GM23338 (cell line): Measurements from ENCODE around the gene ANKK1. TPM values are rescaled to one million over a fixed set of nuclear protein-coding genes. Genes with fewer than 3 reads are reported as not detected.

Source experiments
- ATAC-seq: fragments of 200-7000 bp; cut with Tn5 transposase; 3 replicates; pipeline ENCODE4 v1.9.1; 2020
- DNase-seq: peaks from one replicate; pipeline ENCODE4 v3.0.0-alpha.2; 2015; ENCODE audit warnings: low spot score
- H2AFZ ChIP-seq: fragments of 200-600 bp; sonication (generic); 2 replicates; pipeline ENCODE4 v1.8.0; 2016; ENCODE audit warnings: antibody characterized with exemption, mild to moderate bottlenecking, moderate library complexity
- H3F3A ChIP-seq: fragments of 200-600 bp; sonication (generic); replicated peaks from 2 replicates; pipeline ENCODE4 v1.8.0; 2017; ENCODE audit warnings: antibody characterized with exemption, mixed run types, low read depth
- H3K27ac ChIP-seq: fragments of 200-600 bp; sonication (generic); 2 replicates; pipeline ENCODE4 v1.6.1; 2016; ENCODE audit warnings: low read depth
- H3K27me3 ChIP-seq: fragments of 200-600 bp; sonication (generic); 2 replicates; pipeline ENCODE4 v1.8.0; 2016; ENCODE audit warnings: mild to moderate bottlenecking, mixed run types, moderate library complexity; ENCODE audit not compliant: insufficient read depth
- H3K36me3 ChIP-seq: fragments of 200-600 bp; sonication (generic); 2 replicates; pipeline ENCODE4 v1.8.0; 2016; ENCODE audit warnings: mild to moderate bottlenecking; ENCODE audit not compliant: insufficient read depth
- H3K4me1 ChIP-seq: fragments of 200-600 bp; sonication (generic); 2 replicates; pipeline ENCODE4 v1.8.0; 2016; ENCODE audit warnings: mild to moderate bottlenecking, moderate library complexity; ENCODE audit not compliant: insufficient read depth
- H3K4me2 ChIP-seq: fragments of 200-600 bp; sonication (generic); 2 replicates; pipeline ENCODE4 v1.7.1; 2017; ENCODE audit warnings: mixed run types
- H3K4me3 ChIP-seq: fragments of 200-600 bp; sonication (generic); 2 replicates; pipeline ENCODE4 v1.6.1; 2016; ENCODE audit warnings: mixed run types
- H3K79me2 ChIP-seq: fragments of 200-600 bp; sonication (generic); replicated peaks from 2 replicates; pipeline ENCODE4 v1.8.0; 2017; ENCODE audit warnings: mild to moderate bottlenecking; ENCODE audit not compliant: insufficient read depth
- H3K9me2 ChIP-seq: fragments of 200-600 bp; sonication (generic); 2 replicates; pipeline ENCODE4 v1.8.0; 2017; ENCODE audit not compliant: insufficient read depth
- H4K20me1 ChIP-seq: fragments of 200-600 bp; sonication (generic); replicated peaks from 2 replicates; pipeline ENCODE4 v1.8.0; 2017; ENCODE audit warnings: mild to moderate bottlenecking; ENCODE audit not compliant: insufficient read depth
- H3K27ac Mint-ChIP-seq: 2 replicates; pipeline ENCODE4 v1.8.0; 2020; ENCODE audit warnings: inconsistent platforms, mild to moderate bottlenecking, moderate library complexity, mixed read lengths
- H3K27me3 Mint-ChIP-seq: 3 replicates; pipeline ENCODE4 v1.8.0; 2022; ENCODE audit warnings: low read depth, mild to moderate bottlenecking, moderate library complexity, mixed read lengths, inconsistent platforms; ENCODE audit not compliant: insufficient read depth, poor library complexity
- H3K36me3 Mint-ChIP-seq: 3 replicates; pipeline ENCODE4 v1.8.0; 2021; ENCODE audit warnings: low read depth, mild to moderate bottlenecking, inconsistent platforms, moderate library complexity, mixed read lengths
- H3K4me1 Mint-ChIP-seq: 3 replicates; pipeline ENCODE4 v1.8.0; 2020; ENCODE audit warnings: mild to moderate bottlenecking, inconsistent platforms, mixed read lengths
- H3K4me3 Mint-ChIP-seq: 3 replicates; pipeline ENCODE4 v1.8.0; 2021; ENCODE audit warnings: moderate library complexity, mild to moderate bottlenecking, inconsistent platforms, mixed read lengths
- H3K9me3 Mint-ChIP-seq: 3 replicates; pipeline ENCODE4 v1.8.0; 2020; ENCODE audit warnings: moderate library complexity, mild to moderate bottlenecking, inconsistent platforms, mixed read lengths
- CREB1 ChIP-seq: fragments of 250-450 bp; sonication (Bioruptor Pico); IDR thresholded peaks from 2 replicates; pipeline ENCODE4 v1.5.0; 2020; ENCODE audit warnings: low read depth, mild to moderate bottlenecking, moderate library complexity
- CTCF ChIP-seq, 2 experiments: fragments of 200-600 bp in 1 of 2; sonication (generic) in 1 of 2; conservative IDR thresholded peaks; 2 replicates each; pipeline versions ENCODE4 v1.5.1 to v1.6.1; 2016 to 2017; ENCODE audit warnings: antibody characterized with exemption in 2 of 2, low read depth in 2 of 2, mild to moderate bottlenecking in 2 of 2, moderate library complexity in 1 of 2
- EZH2 ChIP-seq: fragments of 200-600 bp; sonication (generic); IDR thresholded peaks from one replicate; pipeline ENCODE4 v1.8.0; 2017; ENCODE audit warnings: antibody characterized with exemption, mild to moderate bottlenecking, low read depth; ENCODE audit not compliant: unreplicated experiment
- POLR2AphosphoS5 ChIP-seq: IDR thresholded peaks from 2 replicates; pipeline ENCODE4 v1.6.1; 2016; ENCODE audit warnings: antibody characterized with exemption, low read depth
- STAT1 ChIP-seq: IDR thresholded peaks from one replicate; pipeline ENCODE4 v1.6.1; 2016; ENCODE audit warnings: antibody characterized with exemption; ENCODE audit not compliant: unreplicated experiment
- ZNF331 ChIP-seq: fragments of 250-450 bp; sonication (Bioruptor Pico); IDR thresholded peaks from 2 replicates; pipeline ENCODE4 v1.5.0; 2020; ENCODE audit warnings: low read depth, mild to moderate bottlenecking, moderate library complexity
- ZNF462 ChIP-seq: fragments of 250-450 bp; sonication (Bioruptor Pico); IDR thresholded peaks from 2 replicates; pipeline ENCODE4 v1.5.0; 2020; ENCODE audit warnings: mild to moderate bottlenecking, moderate library complexity
- polyA plus RNA-seq: library from polyadenylated mRNA; unstranded; fragments of >200 nt; fragmentation: Nextera tagmentation; extraction: Ambion mirVana; gene quantifications from 2 replicates; pipeline ENCODE4 v1.2.1, GENCODE V29; 2016
- total RNA-seq: library from RNA; depleted of rRNA; stranded (reverse); fragments of >200 nt; shearing (Covaris generic); gene quantifications from 2 replicates; pipeline ENCODE4 v1.2.3, GENCODE V29; 2014

The ANKK1 gene
- total and polyA plus RNA-seq, 2 experiments from 2014 or later: 0.08 to 0.14 TPM

GRCh38 chr11:113382121-113382520, 5.5 kb upstream of the ANKK1 start (continued):
- TF ChIP-seq ZNF462 (CRISPR knock-in tag) (no peak), STAT1 (no peak), CTCF (conservative IDR thresholded peaks at IDR 0.05; ENCODE audit: low read depth in 2 of 2) (no peak), CREB1 (CRISPR knock-in tag) (no peak), POLR2AphosphoS5 (no peak), ZNF331 (no peak), EZH2 (no peak)

- Mint-ChIP-seq H3K36me3 (no peaks in the 10 kb centered on the region), H3K4me3 (no peak overlapping the region), H3K27ac (no peak overlapping the region), H3K27me3 (peaks cover 3% of the 10 kb centered on the region), H3K9me3 (0 out of 3 replicates have a peak, but pooled peaks cover 3% of the 10 kb centered on the region), H3K4me1 (peaks cover 3% of the 10 kb centered on the region; the same call in 2 of the 3 replicates)
- DNase-seq (no peak), ATAC-seq (no peak)
- Histone ChIP-seq H3K9me2 (no peaks in the 10 kb centered on the region), H3K79me2 (no peaks in the 10 kb centered on the region), H3K4me1 (peaks cover 6% of the 10 kb centered on the region; the same call in 1 of the 2 replicates), H2AFZ (no peak overlapping the region), H3F3A (no peaks in the 10 kb centered on the region), H3K4me2 (no peak overlapping the region), H4K20me1 (no peaks in the 10 kb centered on the region), H3K27ac (no peak overlapping the region), H3K36me3 (no peaks in the 10 kb centered on the region), H3K27me3 (0 out of 2 replicates have a peak, but pooled peaks cover 5% of the 10 kb centered on the region), H3K4me3 (no peak overlapping the region)
- TF ChIP-seq CTCF (conservative IDR thresholded peaks at IDR 0.05; ENCODE audit: low read depth in 2 of 2) (no peak), CREB1 (CRISPR knock-in tag) (no peak)
These were observed 3.0 kb upstream of the ANKK1 start for GRCh38 chr11:113384551-113384950.
